Heart right ventricle (tissue), 16 donors: Measurements from ENCODE around the gene FANCC. TPM values are rescaled to one million over a fixed set of nuclear protein-coding genes. Genes with fewer than 3 reads are reported as not detected.

ENCODE experiments used
- ATAC-seq, 8 donors: fragments of 200-7000 bp; cut with Tn5 transposase; one replicate each; pipeline ENCODE4 v1.9.1; 2020; ENCODE audit warnings: mild to moderate bottlenecking in 8 of 8, moderate library complexity in 8 of 8, moderate number of reproducible peaks in 1 of 8
- DNase-seq, 2 donors: peaks; one replicate each; pipeline ENCODE4 v3.0.0-alpha.2; 2020
- H3K27ac ChIP-seq, 10 donors: fragments of 200-600 bp; sonication (generic) in 2 of 10; one replicate each; pipeline versions ENCODE4 v1.5.0 to v1.8.0; 2020 to 2022; ENCODE audit warnings: mild to moderate bottlenecking in 3 of 10
- H3K27me3 ChIP-seq, 7 donors: fragments of 200-600 bp; one replicate each; pipeline ENCODE4 v1.8.0; 2021 to 2022; ENCODE audit warnings: mild to moderate bottlenecking in 2 of 7
- H3K36me3 ChIP-seq, 9 donors: fragments of 200-600 bp; sonication (generic) in 1 of 9; one replicate each; pipeline versions ENCODE4 v1.5.0 to v1.8.0; 2020 to 2022; ENCODE audit warnings: mild to moderate bottlenecking in 2 of 9
- H3K4me1 ChIP-seq, 9 donors: fragments of 200-600 bp; sonication (generic) in 1 of 9; one replicate each; pipeline versions ENCODE4 v1.5.0 to v1.8.0; 2020 to 2022; ENCODE audit warnings: mild to moderate bottlenecking in 4 of 9
- H3K4me3 ChIP-seq, 10 donors: fragments of 200-600 bp; sonication (generic) in 2 of 10; one replicate each; pipeline versions ENCODE4 v1.5.0 to v1.8.0; 2020 to 2022; ENCODE audit warnings: mild to moderate bottlenecking in 7 of 10, moderate library complexity in 2 of 10
- H3K9me3 ChIP-seq, 11 donors: fragments of 200-600 bp in 10 of 11; sonication (generic) in 2 of 11; one replicate each; pipeline versions ENCODE4 v1.5.0 to v1.8.0; 2013 to 2022; ENCODE audit warnings: mild to moderate bottlenecking in 2 of 11, control low read depth in 1 of 11, moderate library complexity in 1 of 11
- WGBS, 2 donors: extraction: QIAGEN DNeasy Blood & Tissue Kit; methylation state at CpG; one replicate each; pipeline ENCODE4 v1.1.7; 2013; ENCODE audit warnings: inconsistent platforms in 1 of 2; 5-methylcytosine and 5-hydroxymethylcytosine counted together
- intact Hi-C, 10 donors: fragments of 100-400 bp; cut with DNase I; formaldehyde crosslinking; loops; one replicate each; pipeline versions ENCODE4 v1.11.1 to v1.14.2; 2022
- polyA plus RNA-seq, 2 donors: library from polyadenylated mRNA; stranded (reverse); fragments of 200-250 nt; gene quantifications; one replicate each; pipeline ENCODE4 v1.2.3, GENCODE V29; 2013
- total RNA-seq, 10 donors: library from RNA; stranded (reverse); fragmentation: NEBNext Ultra II Directional in 3 of 10; extraction: Animal tissue kit (Norgen Biotek cat#: 25700) in 3 of 10; gene quantifications; one replicate each; pipeline versions ENCODE4 v1.2.1 to v1.2.4, GENCODE V29; 2021 to 2023
- TF ChIP-seq, protein P1 (sequence below), 9 donors: fragments of 200-600 bp; sonication (generic) in 2 of 9; IDR thresholded peaks; one replicate each; pipeline versions ENCODE4 v1.5.0 to v1.8.0; 2021 to 2022; ENCODE audit warnings: antibody characterized with exemption in 9 of 9, mild to moderate bottlenecking in 5 of 9, moderate library complexity in 1 of 9
- donor health status: Arrhythmogenic right ventricular cardiomyopathy.
- donor health status: ischemic (EF 13 %, LVEDD 7.1; RV severe dilation, severe dysfunction).
- donor health status: healthy with polysubstance abuse.
- donor health status: DM: no; HTN: yes; CAD: no.
- donor health status: DM: no; HTN: no; CAD: no.
- donor health status: ischemic (EF 25% LVEDD 6.9; RV normal size, moderate dysfunction).
- donor health status: ischemic (EF 25% LVEDD 5.7; RV mildly dilated, moderate dysfunction).
- donor health status: healthy.
- donor health status: DM: yes; HTN: yes; CAD: no.
- donor health status: Ischemic cardiomyopathy.
- donor health status: ischemic (EF 35%, LVEDD 5.7; RV mildly dilated, moderate dysfunction).
- donor health status: nonischemic (EF 11% LVEDD 7.7; RV severe dilation, severe dysfunction).
- donor health status: DM: yes; HTN: yes; CAD: no.
- donor health status: PGD.
- donor health status: ischemic (EF 29% LVEDD 5.4; RV normal size, mild dysfunction).
- donor health status: nonischemic (EF 23%, LVEDD 6.1; RV moderate dilation, normal function).

FANCC gene
- total and polyA plus RNA-seq, 12 donors = 2.9 to 6.8 (median 4.3) TPM

DNA sequence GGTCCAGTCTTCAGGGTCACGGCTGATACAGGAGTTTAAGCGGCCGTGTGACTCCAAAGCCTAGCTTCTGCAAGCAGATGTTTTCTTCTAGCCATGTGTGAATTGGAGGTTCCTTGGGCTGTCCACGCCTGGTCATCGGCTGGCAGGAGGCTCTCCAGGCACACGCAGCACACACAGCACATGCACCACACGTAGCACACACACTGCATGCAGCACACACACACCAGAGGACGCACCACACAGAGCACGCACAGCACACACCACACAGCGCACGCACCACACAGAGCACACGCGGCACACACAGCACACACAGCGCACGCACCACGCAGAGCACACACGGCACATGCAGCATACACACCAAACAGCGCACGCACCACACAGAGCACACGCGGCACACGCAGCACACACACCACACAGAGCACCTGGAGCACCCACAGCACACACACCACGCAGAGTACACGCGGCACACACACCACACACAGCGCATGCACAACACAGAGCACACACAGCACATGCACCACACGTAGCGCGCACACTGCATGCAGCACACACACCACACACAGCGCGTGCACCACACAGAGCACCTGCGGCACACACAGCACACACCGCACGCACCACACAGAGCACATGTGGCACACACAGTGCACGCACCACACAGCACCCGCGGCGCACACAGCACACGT lies 234.3 kb downstream of the FANCC start:
- intact Hi-C loops = loop anchor here in 4 of 10 donors (1.0 to 10.0 kb wide), 5 partner anchors 29 to 68 kb away; no protein-coding TSS in a partner anchor
- Histone ChIP-seq H3K27me3 (no peaks in the 10 kb centered on the region), H3K9me3 (no peaks in the 10 kb centered on the region), H3K36me3 (peaks cover 0 to 99% (median 61%) of the 10 kb centered on the region in 9 donors), H3K4me3 (no peak overlapping the region), H3K4me1 (peaks cover 11 to 100% (median 89%) of the 10 kb centered on the region in 9 donors), H3K27ac (peak overlapping the region in 6 of 10 donors; percentile 37 to 86 (median 56))
- DNase-seq (no peak), ATAC-seq (peak in 3 of 8 donors; percentile 4 to 11 (median 10))
- 83 to 88% methylated on average over 39 of the region's 39 CpGs for WGBS, 2 donors
- TF ChIP-seq, protein P1, sequence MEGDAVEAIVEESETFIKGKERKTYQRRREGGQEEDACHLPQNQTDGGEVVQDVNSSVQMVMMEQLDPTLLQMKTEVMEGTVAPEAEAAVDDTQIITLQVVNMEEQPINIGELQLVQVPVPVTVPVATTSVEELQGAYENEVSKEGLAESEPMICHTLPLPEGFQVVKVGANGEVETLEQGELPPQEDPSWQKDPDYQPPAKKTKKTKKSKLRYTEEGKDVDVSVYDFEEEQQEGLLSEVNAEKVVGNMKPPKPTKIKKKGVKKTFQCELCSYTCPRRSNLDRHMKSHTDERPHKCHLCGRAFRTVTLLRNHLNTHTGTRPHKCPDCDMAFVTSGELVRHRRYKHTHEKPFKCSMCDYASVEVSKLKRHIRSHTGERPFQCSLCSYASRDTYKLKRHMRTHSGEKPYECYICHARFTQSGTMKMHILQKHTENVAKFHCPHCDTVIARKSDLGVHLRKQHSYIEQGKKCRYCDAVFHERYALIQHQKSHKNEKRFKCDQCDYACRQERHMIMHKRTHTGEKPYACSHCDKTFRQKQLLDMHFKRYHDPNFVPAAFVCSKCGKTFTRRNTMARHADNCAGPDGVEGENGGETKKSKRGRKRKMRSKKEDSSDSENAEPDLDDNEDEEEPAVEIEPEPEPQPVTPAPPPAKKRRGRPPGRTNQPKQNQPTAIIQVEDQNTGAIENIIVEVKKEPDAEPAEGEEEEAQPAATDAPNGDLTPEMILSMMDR (IDR thresholded peaks at IDR 0.05) = no peak

DNA sequence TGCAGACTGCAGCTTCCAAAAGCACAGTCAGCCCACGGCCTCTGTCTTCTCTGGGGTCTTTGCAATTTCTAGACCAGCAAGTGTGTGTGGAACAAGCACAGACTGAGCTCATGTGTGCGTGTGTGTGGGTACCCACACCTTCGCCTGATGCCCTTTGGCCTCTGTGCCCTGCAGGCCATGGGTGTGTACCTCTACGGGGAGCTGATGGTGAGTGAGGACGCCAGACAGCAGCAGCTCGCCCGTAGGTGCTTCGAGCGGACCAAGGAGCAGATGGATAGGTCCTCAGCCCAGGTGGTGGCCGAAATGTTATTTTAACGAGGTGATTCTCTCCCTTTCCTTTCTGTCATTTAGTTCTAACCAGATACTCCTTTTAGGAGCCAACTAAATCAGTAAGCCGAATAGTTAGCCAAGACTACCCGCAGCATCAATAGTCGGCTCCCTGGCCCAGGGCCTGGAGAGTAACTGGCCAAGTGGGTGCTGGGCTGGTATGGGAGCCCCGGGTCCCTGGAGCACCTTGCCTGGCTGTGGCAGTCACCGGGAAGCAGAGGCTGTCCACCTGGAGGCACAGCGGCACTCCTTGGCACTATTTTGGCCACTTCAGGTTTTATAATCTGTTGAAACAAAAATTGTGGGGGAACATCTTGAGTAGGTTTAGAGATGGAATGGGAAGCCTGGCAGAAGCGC lies 235.0 kb downstream of the FANCC start:
- H3K27me3 ChIP-seq = no peaks in the 10 kb centered on the region
- intact Hi-C loops = loop anchor here in 4 of 10 donors (1.0 to 10.0 kb wide), 5 partner anchors 28 to 68 kb away; no protein-coding TSS in a partner anchor
- peaks cover 18 to 100% (median 89%) of the 10 kb centered on the region in 9 donors for H3K4me1 ChIP-seq
- no peak for DNase-seq
- no peak for ATAC-seq
- peak overlapping the region in 7 of 10 donors; percentile 8 to 86 (median 43) for H3K27ac ChIP-seq
- H3K36me3 ChIP-seq = peaks cover 0 to 98% (median 60%) of the 10 kb centered on the region in 9 donors
- TF ChIP-seq, protein P1 (IDR thresholded peaks at IDR 0.05) = no peak
- WGBS, 2 donors = 65 to 70% methylated on average over 18 of the region's 18 CpGs
- no peaks in the 10 kb centered on the region for H3K9me3 ChIP-seq
- no peak overlapping the region for H3K4me3 ChIP-seq

DNA sequence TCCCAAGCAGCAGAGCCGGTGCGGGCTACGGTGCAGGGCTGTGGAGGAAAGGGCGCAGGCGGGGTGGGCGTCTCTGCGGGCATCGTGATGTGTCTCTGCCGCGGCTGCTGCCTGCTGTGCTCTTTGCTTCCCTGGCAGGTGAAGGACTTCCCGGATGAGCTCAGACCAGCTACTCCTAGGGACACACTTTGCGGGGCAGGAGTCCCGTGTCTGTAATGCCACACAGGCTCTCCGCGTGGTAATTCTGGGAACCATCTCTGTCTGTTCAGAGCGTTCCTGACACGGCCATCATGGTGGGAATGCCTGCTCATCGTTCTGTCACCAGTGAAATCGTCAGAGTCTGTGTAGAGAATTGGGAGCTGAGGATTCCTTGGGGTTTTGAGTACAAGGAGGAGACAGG lies 235.5 kb downstream of the FANCC start:
- no peak for DNase-seq
- 65% methylated on average over 19 of the region's 19 CpGs for WGBS, 2 donors

More for the DNA sequence above, 235.5 kb downstream of the FANCC start:
- peaks cover 23 to 100% (median 94%) of the 10 kb centered on the region in 9 donors for H3K4me1 ChIP-seq
- no peaks in the 10 kb centered on the region for H3K9me3 ChIP-seq
- H3K27ac ChIP-seq = peak overlapping the region in 8 of 10 donors; percentile 8 to 86 (median 44)
- no peak overlapping the region for H3K4me3 ChIP-seq
- H3K27me3 ChIP-seq = no peaks in the 10 kb centered on the region
- TF ChIP-seq, protein P1 (IDR thresholded peaks at IDR 0.05) = no peak
- intact Hi-C loops = loop anchor here in 4 of 10 donors (5.0 to 10.0 kb wide), 4 partner anchors 47 to 67 kb away; no protein-coding TSS in a partner anchor
- peak in 1 of 8 donors; percentile 5 for ATAC-seq
- H3K36me3 ChIP-seq = peaks cover 0 to 98% (median 55%) of the 10 kb centered on the region in 9 donors
